Neural cell (in vitro differentiated cells): ENCODE data around the gene MEOX1. TPM values are rescaled to one million over a fixed set of nuclear protein-coding genes. Genes with fewer than 3 reads are reported as not detected.

Source experiments
- H2AFZ ChIP-seq: fragments of 200-600, 300-800 bp; sonication (generic), shearing (Covaris generic); 2 replicates; pipeline ENCODE4 v1.6.0; 2014; ENCODE audit warnings: low read depth, mild to moderate bottlenecking, antibody characterized with exemption, low read length, moderate library complexity
- H3F3A ChIP-seq: fragments of 200-600 bp; shearing (Covaris generic); 2 replicates; pipeline ENCODE4 v1.6.1; 2016; ENCODE audit warnings: mild to moderate bottlenecking, moderate library complexity, mixed read lengths, antibody characterized with exemption, low read length; ENCODE audit not compliant: insufficient read depth, poor library complexity, severe bottlenecking
- H3K27ac ChIP-seq: fragments of 200-600, 300-800 bp; sonication (generic), shearing (Covaris generic); 2 replicates; pipeline ENCODE4 v1.5.1; 2014; ENCODE audit warnings: mild to moderate bottlenecking, low read length, moderate library complexity
- H3K27me3 ChIP-seq: fragments of 300-800, 200-600 bp; sonication (generic), shearing (Covaris generic); 2 replicates; pipeline ENCODE4 v1.6.0; 2014; ENCODE audit warnings: mild to moderate bottlenecking, low read depth, low read length, moderate library complexity; ENCODE audit not compliant: insufficient read depth
- H3K36me3 ChIP-seq: fragments of 300-800, 200-600 bp; sonication (generic), shearing (Covaris generic); 2 replicates; pipeline ENCODE4 v1.5.1; 2014; ENCODE audit warnings: mild to moderate bottlenecking, antibody characterized with exemption, low read length, moderate library complexity; ENCODE audit not compliant: insufficient read depth
- H3K4me2 ChIP-seq: fragments of 300-800, 200-600 bp; sonication (generic), shearing (Covaris generic); 2 replicates; pipeline ENCODE4 v1.6.0; 2014; ENCODE audit warnings: mild to moderate bottlenecking, low read length
- H3K4me3 ChIP-seq: fragments of 300-800, 200-600 bp; sonication (generic), shearing (Covaris generic); 2 replicates; pipeline ENCODE4 v1.5.1; 2014; ENCODE audit warnings: mild to moderate bottlenecking, low read length, moderate library complexity
- H3K79me2 ChIP-seq: fragments of 200-600 bp; shearing (Covaris generic); replicated peaks from 2 replicates; pipeline ENCODE4 v1.6.0; 2014; ENCODE audit warnings: mild to moderate bottlenecking, low read length, moderate library complexity; ENCODE audit not compliant: insufficient read depth
- H3K9ac ChIP-seq: fragments of 300-800, 200-600 bp; sonication (generic), shearing (Covaris generic); 2 replicates; pipeline ENCODE4 v1.6.1; 2016; ENCODE audit warnings: mild to moderate bottlenecking, low read length, mixed read lengths
- H3K9me2 ChIP-seq: fragments of 200-600 bp; shearing (Covaris generic); 2 replicates; pipeline ENCODE4 v1.6.1; 2016; ENCODE audit warnings: mild to moderate bottlenecking, low read length, mixed read lengths; ENCODE audit not compliant: insufficient read depth
- H3K9me3 ChIP-seq: fragments of 200-600, 300-800 bp; sonication (generic), shearing (Covaris generic); 2 replicates; pipeline ENCODE4 v1.6.1; 2016; ENCODE audit warnings: mild to moderate bottlenecking, mixed run types, low read length, moderate library complexity, mixed read lengths
- H4K20me1 ChIP-seq: fragments of 200-600 bp; shearing (Covaris generic); 2 replicates; pipeline ENCODE4 v1.6.1; 2016; ENCODE audit warnings: mild to moderate bottlenecking, mixed run types; ENCODE audit not compliant: insufficient read depth
- EP300 ChIP-seq: fragments of 450-650 bp; conservative IDR thresholded peaks from 2 replicates; pipeline ENCODE4 v1.6.1; 2014; ENCODE audit warnings: antibody characterized with exemption, mild to moderate bottlenecking, moderate library complexity; ENCODE audit not compliant: poor library complexity, severe bottlenecking
- EZH2 ChIP-seq: fragments of 200-600, 300-800 bp; shearing (Covaris generic), sonication (generic); IDR thresholded peaks from 2 replicates; pipeline ENCODE4 v1.6.1; 2014; ENCODE audit warnings: antibody characterized with exemption, low read length, borderline replicate concordance, mild to moderate bottlenecking; ENCODE audit not compliant: insufficient read depth, poor library complexity, severe bottlenecking
- MXI1 ChIP-seq: fragments of 450-650 bp; conservative IDR thresholded peaks from 2 replicates; pipeline ENCODE4 v1.6.1; 2014; ENCODE audit warnings: antibody characterized with exemption, mild to moderate bottlenecking; ENCODE audit not compliant: poor library complexity, severe bottlenecking
- POLR2AphosphoS5 ChIP-seq: IDR thresholded peaks from 2 replicates; pipeline ENCODE4 v1.6.1; 2012
- RAD21 ChIP-seq: fragments of 450-650 bp; conservative IDR thresholded peaks from 2 replicates; pipeline ENCODE4 v1.6.1; 2014; ENCODE audit warnings: antibody characterized with exemption, mild to moderate bottlenecking, moderate library complexity
- SMC3 ChIP-seq: fragments of 450-650 bp; conservative IDR thresholded peaks from 2 replicates; pipeline ENCODE4 v1.6.1; 2014; ENCODE audit warnings: antibody characterized with exemption, mild to moderate bottlenecking, moderate library complexity; ENCODE audit not compliant: poor library complexity
- TAF1 ChIP-seq: IDR thresholded peaks from 2 replicates; pipeline ENCODE4 v1.6.1; 2012; ENCODE audit warnings: low read depth
- polyA plus RNA-seq: library from polyadenylated mRNA; depleted of rRNA; stranded (reverse); fragments of >200 nt; gene quantifications from 2 replicates; pipeline ENCODE4 v1.2.3, GENCODE V29; 2014
- TF ChIP-seq, protein P1 (sequence below): IDR thresholded peaks from 2 replicates; pipeline ENCODE4 v1.6.1; 2012; ENCODE audit warnings: borderline replicate concordance
- TF ChIP-seq, protein P2 (sequence below): fragments of 450-650 bp; IDR thresholded peaks from 2 replicates; pipeline ENCODE4 v1.5.1; 2014; ENCODE audit warnings: antibody characterized with exemption, mild to moderate bottlenecking, moderate library complexity; ENCODE audit not compliant: poor library complexity, severe bottlenecking

Gene MEOX1
- polyA plus RNA-seq, 1 donor from 2014 or later = 0.50 TPM

DNA sequence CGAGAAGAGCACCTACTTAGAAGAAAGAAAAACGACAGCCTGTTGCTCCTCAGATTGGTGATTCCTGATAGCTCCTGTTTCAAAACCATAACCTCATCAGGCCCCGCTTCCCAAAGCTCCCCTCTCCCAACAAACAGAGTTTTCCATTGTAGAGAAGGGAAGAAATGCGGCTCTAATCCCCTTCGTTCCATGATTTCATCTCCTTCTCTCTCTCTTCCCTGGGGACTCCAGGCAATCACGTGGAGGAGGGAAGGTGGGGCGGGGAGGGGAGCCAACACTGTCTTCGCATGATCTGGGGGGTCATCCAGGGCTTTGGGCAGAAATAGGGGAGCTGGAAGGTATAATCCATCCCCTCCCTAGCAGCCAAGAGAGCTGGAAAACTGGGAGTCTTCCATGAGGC lies 43.4 kb downstream of the MEOX1 start:
- no peak overlapping the region for H3K27ac ChIP-seq
- no peak overlapping the region for H3K9ac ChIP-seq
- no peak overlapping the region for H3K4me3 ChIP-seq
- no peaks in the 10 kb centered on the region for H3K27me3 ChIP-seq
- H3K36me3 ChIP-seq = no peaks in the 10 kb centered on the region
- no peaks in the 10 kb centered on the region for H3K9me2 ChIP-seq
- H3K79me2 ChIP-seq = no peaks in the 10 kb centered on the region
- H3F3A ChIP-seq = no peaks in the 10 kb centered on the region
- H3K4me2 ChIP-seq = no peak overlapping the region
- no peaks in the 10 kb centered on the region for H4K20me1 ChIP-seq
- H3K9me3 ChIP-seq = no peaks in the 10 kb centered on the region
- no peak for TF ChIP-seq EZH2
- no peak for TF ChIP-seq RAD21
- TF ChIP-seq TAF1 = no peak
- TF ChIP-seq POLR2AphosphoS5 = no peak
- TF ChIP-seq, protein P1, sequence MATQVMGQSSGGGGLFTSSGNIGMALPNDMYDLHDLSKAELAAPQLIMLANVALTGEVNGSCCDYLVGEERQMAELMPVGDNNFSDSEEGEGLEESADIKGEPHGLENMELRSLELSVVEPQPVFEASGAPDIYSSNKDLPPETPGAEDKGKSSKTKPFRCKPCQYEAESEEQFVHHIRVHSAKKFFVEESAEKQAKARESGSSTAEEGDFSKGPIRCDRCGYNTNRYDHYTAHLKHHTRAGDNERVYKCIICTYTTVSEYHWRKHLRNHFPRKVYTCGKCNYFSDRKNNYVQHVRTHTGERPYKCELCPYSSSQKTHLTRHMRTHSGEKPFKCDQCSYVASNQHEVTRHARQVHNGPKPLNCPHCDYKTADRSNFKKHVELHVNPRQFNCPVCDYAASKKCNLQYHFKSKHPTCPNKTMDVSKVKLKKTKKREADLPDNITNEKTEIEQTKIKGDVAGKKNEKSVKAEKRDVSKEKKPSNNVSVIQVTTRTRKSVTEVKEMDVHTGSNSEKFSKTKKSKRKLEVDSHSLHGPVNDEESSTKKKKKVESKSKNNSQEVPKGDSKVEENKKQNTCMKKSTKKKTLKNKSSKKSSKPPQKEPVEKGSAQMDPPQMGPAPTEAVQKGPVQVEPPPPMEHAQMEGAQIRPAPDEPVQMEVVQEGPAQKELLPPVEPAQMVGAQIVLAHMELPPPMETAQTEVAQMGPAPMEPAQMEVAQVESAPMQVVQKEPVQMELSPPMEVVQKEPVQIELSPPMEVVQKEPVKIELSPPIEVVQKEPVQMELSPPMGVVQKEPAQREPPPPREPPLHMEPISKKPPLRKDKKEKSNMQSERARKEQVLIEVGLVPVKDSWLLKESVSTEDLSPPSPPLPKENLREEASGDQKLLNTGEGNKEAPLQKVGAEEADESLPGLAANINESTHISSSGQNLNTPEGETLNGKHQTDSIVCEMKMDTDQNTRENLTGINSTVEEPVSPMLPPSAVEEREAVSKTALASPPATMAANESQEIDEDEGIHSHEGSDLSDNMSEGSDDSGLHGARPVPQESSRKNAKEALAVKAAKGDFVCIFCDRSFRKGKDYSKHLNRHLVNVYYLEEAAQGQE = no peak
- no peak for TF ChIP-seq SMC3
- TF ChIP-seq, protein P2, sequence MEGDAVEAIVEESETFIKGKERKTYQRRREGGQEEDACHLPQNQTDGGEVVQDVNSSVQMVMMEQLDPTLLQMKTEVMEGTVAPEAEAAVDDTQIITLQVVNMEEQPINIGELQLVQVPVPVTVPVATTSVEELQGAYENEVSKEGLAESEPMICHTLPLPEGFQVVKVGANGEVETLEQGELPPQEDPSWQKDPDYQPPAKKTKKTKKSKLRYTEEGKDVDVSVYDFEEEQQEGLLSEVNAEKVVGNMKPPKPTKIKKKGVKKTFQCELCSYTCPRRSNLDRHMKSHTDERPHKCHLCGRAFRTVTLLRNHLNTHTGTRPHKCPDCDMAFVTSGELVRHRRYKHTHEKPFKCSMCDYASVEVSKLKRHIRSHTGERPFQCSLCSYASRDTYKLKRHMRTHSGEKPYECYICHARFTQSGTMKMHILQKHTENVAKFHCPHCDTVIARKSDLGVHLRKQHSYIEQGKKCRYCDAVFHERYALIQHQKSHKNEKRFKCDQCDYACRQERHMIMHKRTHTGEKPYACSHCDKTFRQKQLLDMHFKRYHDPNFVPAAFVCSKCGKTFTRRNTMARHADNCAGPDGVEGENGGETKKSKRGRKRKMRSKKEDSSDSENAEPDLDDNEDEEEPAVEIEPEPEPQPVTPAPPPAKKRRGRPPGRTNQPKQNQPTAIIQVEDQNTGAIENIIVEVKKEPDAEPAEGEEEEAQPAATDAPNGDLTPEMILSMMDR = no peak
- no peak for TF ChIP-seq MXI1
- no peak for TF ChIP-seq EP300
- H2AFZ ChIP-seq = no peak overlapping the region

DNA sequence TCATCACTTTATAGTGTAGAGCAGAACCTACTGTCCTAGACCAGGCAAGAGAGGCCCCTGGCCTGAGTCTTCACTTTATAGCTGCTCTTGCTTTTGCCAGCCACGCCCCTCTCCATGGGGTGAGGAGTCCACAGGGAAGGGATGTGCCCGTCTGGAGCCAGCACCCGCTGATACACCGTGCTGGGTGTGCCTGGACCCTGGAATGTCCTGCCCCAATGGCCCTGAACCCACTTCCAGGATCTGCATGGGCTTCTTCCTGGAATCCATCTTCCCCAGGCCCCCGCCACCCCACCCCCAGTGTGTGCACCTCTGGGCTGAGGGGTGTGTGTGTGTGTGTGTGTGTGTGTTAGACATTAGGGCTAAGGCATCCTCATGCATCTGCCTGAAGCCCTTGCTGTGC lies 44.9 kb downstream of the MEOX1 start:
- Histone ChIP-seq H3K4me3 (no peak overlapping the region), H3K36me3 (no peaks in the 10 kb centered on the region), H4K20me1 (no peaks in the 10 kb centered on the region), H3K27me3 (no peaks in the 10 kb centered on the region), H3K9me3 (no peaks in the 10 kb centered on the region), H3K27ac (no peak overlapping the region), H2AFZ (no peak overlapping the region), H3K9me2 (no peaks in the 10 kb centered on the region), H3K9ac (no peak overlapping the region), H3K79me2 (no peaks in the 10 kb centered on the region), H3F3A (no peaks in the 10 kb centered on the region), H3K4me2 (no peak overlapping the region)
- no peak for TF ChIP-seq MXI1
- TF ChIP-seq POLR2AphosphoS5 = no peak
- no peak for TF ChIP-seq EP300
- TF ChIP-seq, protein P1 = no peak
- TF ChIP-seq TAF1 = no peak
- no peak for TF ChIP-seq EZH2
- TF ChIP-seq RAD21 = no peak
